CD4-positive, alpha-beta T cell (primary cell): ENCODE data around the gene TLE1. TPM values are rescaled to one million over a fixed set of nuclear protein-coding genes. Genes with fewer than 3 reads are reported as not detected.

Source experiments
- ATAC-seq: fragments of 200-7000 bp; cut with Tn5 transposase; one replicate; pipeline ENCODE4 v1.10.0; 2022; ENCODE audit warnings: mild to moderate bottlenecking; ENCODE audit not compliant: poor library complexity
- CTCF ChIA-PET: fragments of 350-600 bp; sonication (Branson Sonifier 250); formaldehyde crosslinking; loops from one replicate; lab custom pipeline; 2021; ENCODE audit warnings: antibody characterized with exemption, inconsistent platforms; lab: Charles Lee
- POLR2A ChIA-PET: fragments of 350-600 bp; sonication (Branson Sonifier 250); formaldehyde crosslinking; loops from one replicate; lab custom pipeline; 2021; ENCODE audit warnings: antibody characterized with exemption, inconsistent platforms; lab: Charles Lee
- DNase-seq, 14 experiments: peaks; one replicate each; pipeline ENCODE4 v3.0.0-alpha.2; 2013 to 2020; ENCODE audit warnings: mixed read lengths in 2 of 14
- H3K27ac ChIP-seq, 2 donors: one replicate each; pipeline versions ENCODE4 v1.5.1 to v1.7.0; 2013; ENCODE audit warnings: low read length in 2 of 2, low read depth in 1 of 2, mild to moderate bottlenecking in 1 of 2
- H3K27me3 ChIP-seq, 2 experiments: 1 replicate in 1 of 2; 2 replicates in 1 of 2; pipeline versions ENCODE4 v1.6.1 to v1.7.0; 2013; ENCODE audit warnings: low read length in 2 of 2, control low read depth in 1 of 2, mild to moderate bottlenecking in 1 of 2, moderate library complexity in 1 of 2; ENCODE audit not compliant: insufficient read depth in 2 of 2, control insufficient read depth in 1 of 2
- H3K36me3 ChIP-seq: one replicate; pipeline ENCODE4 v1.6.1; 2013; ENCODE audit warnings: low read length, control low read depth; ENCODE audit not compliant: insufficient read depth
- H3K4me1 ChIP-seq: one replicate; pipeline ENCODE4 v1.6.1; 2013; ENCODE audit warnings: low read length, control low read depth; ENCODE audit not compliant: insufficient read depth
- H3K4me3 ChIP-seq: one replicate; pipeline ENCODE4 v1.5.1; 2013; ENCODE audit warnings: mild to moderate bottlenecking, low read length, moderate library complexity
- H3K9me3 ChIP-seq, 2 experiments: 1 replicate in 1 of 2; 2 replicates in 1 of 2; pipeline versions ENCODE4 v1.6.1 to v1.7.0; 2013; ENCODE audit warnings: low read length in 2 of 2, mild to moderate bottlenecking in 2 of 2, control low read depth in 1 of 2, moderate library complexity in 1 of 2; ENCODE audit not compliant: control insufficient read depth in 1 of 2, insufficient read depth in 1 of 2
- H3K27ac Mint-ChIP-seq: one replicate; pipeline ENCODE4 v1.8.0; 2020; ENCODE audit warnings: mixed read lengths
- H3K27me3 Mint-ChIP-seq: one replicate; pipeline ENCODE4 v1.8.0; 2021; ENCODE audit warnings: mixed read lengths
- H3K36me3 Mint-ChIP-seq: one replicate; pipeline ENCODE4 v1.8.0; 2021; ENCODE audit warnings: low read depth, mixed read lengths
- H3K4me1 Mint-ChIP-seq: one replicate; pipeline ENCODE4 v1.8.0; 2021; ENCODE audit warnings: low read depth, mixed read lengths
- H3K4me3 Mint-ChIP-seq: one replicate; pipeline ENCODE4 v1.8.0; 2020; ENCODE audit warnings: mild to moderate bottlenecking, mixed read lengths
- H3K9me3 Mint-ChIP-seq: one replicate; pipeline ENCODE4 v1.8.0; 2020; ENCODE audit warnings: mixed read lengths
- intact Hi-C, 2 experiments: fragments of 100-400 bp; cut with DNase I in 1 of 2; cut with micrococcal nuclease in 1 of 2; formaldehyde crosslinking; loops; one replicate each; pipeline versions ENCODE4 v1.15.1 to v1.9.0; 2023 to 2025; cut with DNase I, micrococcal nuclease
- total RNA-seq, 174 experiments: library from RNA in 2 of 174; stranded (reverse) in 2 of 174; gene quantifications; one replicate each; pipeline ENCODE4 v1.2.3 and lab custom pipeline; 2021 to 2026
- TF ChIP-seq, protein P1 (sequence below): fragments of 200-600 bp; IDR thresholded peaks from one replicate; pipeline ENCODE4 v1.8.0; 2022; ENCODE audit warnings: antibody characterized with exemption, mild to moderate bottlenecking

The TLE1 gene
- total RNA-seq, 2 experiments from 2014 or later = 3.4 to 3.5 TPM

DNA sequence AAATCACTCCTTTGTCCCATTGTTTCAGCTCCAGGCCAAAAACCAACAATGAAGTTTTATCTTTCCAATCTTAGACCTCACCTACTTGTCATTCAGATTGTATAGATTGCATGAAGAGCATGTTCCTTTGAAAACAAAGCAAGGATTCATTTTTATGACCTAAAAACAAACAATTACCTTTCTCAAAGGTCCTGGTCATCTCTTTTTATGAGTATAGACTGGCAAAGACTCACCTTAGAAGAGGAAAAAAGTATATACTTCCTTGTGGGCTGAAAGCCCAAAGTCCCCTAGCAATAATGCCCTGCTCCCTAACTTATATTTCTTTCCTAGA lies 28.4 kb upstream of the TLE1 start:
- no peaks in the 10 kb centered on the region for H3K27me3 Mint-ChIP-seq
- ATAC-seq (no peak), DNase-seq (no peak)
- Histone ChIP-seq H3K36me3 (no peaks in the 10 kb centered on the region), H3K9me3 (peaks cover 0 to 7% of the 10 kb centered on the region in 2 experiments), H3K4me1 (no peaks in the 10 kb centered on the region), H3K4me3 (no peak overlapping the region), H3K27me3 (no peaks in the 10 kb centered on the region), H3K27ac (no peak overlapping the region)
- ChIA-PET POLR2A (no interaction called here), CTCF (no interaction called here)
- TF ChIP-seq, protein P1, sequence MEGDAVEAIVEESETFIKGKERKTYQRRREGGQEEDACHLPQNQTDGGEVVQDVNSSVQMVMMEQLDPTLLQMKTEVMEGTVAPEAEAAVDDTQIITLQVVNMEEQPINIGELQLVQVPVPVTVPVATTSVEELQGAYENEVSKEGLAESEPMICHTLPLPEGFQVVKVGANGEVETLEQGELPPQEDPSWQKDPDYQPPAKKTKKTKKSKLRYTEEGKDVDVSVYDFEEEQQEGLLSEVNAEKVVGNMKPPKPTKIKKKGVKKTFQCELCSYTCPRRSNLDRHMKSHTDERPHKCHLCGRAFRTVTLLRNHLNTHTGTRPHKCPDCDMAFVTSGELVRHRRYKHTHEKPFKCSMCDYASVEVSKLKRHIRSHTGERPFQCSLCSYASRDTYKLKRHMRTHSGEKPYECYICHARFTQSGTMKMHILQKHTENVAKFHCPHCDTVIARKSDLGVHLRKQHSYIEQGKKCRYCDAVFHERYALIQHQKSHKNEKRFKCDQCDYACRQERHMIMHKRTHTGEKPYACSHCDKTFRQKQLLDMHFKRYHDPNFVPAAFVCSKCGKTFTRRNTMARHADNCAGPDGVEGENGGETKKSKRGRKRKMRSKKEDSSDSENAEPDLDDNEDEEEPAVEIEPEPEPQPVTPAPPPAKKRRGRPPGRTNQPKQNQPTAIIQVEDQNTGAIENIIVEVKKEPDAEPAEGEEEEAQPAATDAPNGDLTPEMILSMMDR = no peak
- H3K27ac Mint-ChIP-seq = no peak overlapping the region
- no peaks in the 10 kb centered on the region for H3K36me3 Mint-ChIP-seq
- H3K4me3 Mint-ChIP-seq = no peak overlapping the region
- no peaks in the 10 kb centered on the region for H3K9me3 Mint-ChIP-seq
- intact Hi-C loops = no loop called here
- H3K4me1 Mint-ChIP-seq = no peaks in the 10 kb centered on the region

DNA sequence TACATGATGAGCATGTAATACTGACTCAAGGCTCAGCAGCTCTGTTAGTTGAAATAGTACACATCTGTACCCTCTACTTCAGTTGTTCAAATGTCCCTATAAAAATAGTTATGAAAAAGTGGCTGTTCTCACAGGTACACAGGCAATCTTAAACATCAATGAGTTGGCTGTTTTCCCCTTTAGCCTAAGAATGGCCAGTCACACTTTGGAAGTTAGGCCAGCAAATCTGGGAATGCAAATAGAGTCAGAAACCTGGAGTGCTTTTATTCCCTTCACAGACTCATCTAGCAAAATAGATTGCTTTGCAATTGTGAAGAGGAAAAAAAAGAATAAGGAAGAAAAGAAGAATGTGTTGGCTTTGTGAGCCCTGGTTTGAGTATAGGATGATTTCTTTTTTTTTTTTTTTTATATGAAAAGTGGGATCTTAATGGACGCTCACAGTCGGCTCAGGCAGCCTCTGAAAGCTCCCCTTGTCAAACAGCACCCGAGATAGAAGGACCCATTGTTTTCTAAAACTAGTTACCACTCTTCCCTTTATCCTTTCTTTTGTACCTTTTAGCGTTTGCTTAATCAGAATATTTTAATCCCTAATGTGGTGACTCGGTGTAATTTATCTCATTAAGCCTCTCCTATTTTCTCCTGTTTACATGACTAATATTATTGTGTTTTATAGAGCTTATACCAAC lies 27.9 kb upstream of the TLE1 start:
- H3K9me3 ChIP-seq = peaks cover 0 to 7% of the 10 kb centered on the region in 2 experiments
- H3K27ac Mint-ChIP-seq = no peak overlapping the region
- H3K27me3 Mint-ChIP-seq = no peaks in the 10 kb centered on the region
- no peak overlapping the region for H3K4me3 Mint-ChIP-seq
- H3K27ac ChIP-seq = no peak overlapping the region
- ChIA-PET POLR2A (no interaction called here), CTCF (no interaction called here)
- no peaks in the 10 kb centered on the region for H3K4me1 Mint-ChIP-seq
- no peaks in the 10 kb centered on the region for H3K4me1 ChIP-seq
- DNase-seq (no peak), ATAC-seq (no peak)
- TF ChIP-seq, protein P1 = no peak
- H3K4me3 ChIP-seq = no peak overlapping the region
- no peaks in the 10 kb centered on the region for H3K27me3 ChIP-seq
- H3K36me3 Mint-ChIP-seq = no peaks in the 10 kb centered on the region
- intact Hi-C loops = no loop called here
- no peaks in the 10 kb centered on the region for H3K36me3 ChIP-seq
- no peaks in the 10 kb centered on the region for H3K9me3 Mint-ChIP-seq

DNA sequence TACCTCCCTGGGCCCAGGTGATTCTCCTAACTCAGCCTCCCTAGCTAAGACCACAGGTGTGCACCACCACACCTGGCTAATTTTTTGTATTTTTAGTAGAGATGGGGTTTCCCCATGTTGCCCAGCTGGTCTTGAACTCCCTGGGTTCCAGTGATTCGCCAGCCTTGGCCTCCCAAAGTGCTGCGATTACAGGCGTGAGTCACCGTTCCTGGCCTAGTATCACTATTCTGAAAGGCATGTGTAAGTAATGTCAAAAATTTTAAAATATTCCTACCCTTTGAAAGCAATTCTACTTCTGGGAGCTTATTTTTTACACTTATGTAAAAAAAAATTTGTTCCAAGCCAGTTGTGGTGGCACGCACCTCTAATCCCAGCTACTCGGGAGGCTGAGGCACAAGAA lies 27.1 kb upstream of the TLE1 start:
- H3K4me3 Mint-ChIP-seq = no peak overlapping the region
- DNase-seq (no peak), ATAC-seq (no peak)
- intact Hi-C loops = no loop called here
- Histone ChIP-seq H3K27ac (no peak overlapping the region), H3K4me1 (no peaks in the 10 kb centered on the region), H3K4me3 (no peak overlapping the region), H3K9me3 (peaks cover 0 to 7% of the 10 kb centered on the region in 2 experiments), H3K27me3 (no peaks in the 10 kb centered on the region), H3K36me3 (no peaks in the 10 kb centered on the region)
- H3K9me3 Mint-ChIP-seq = no peaks in the 10 kb centered on the region
- H3K27me3 Mint-ChIP-seq = no peaks in the 10 kb centered on the region
- H3K4me1 Mint-ChIP-seq = no peaks in the 10 kb centered on the region
- no peak overlapping the region for H3K27ac Mint-ChIP-seq
- no peaks in the 10 kb centered on the region for H3K36me3 Mint-ChIP-seq
- CTCF ChIA-PET = no interaction called here
- POLR2A ChIA-PET = no interaction called here
- TF ChIP-seq, protein P1 = no peak
